Head of caudate nucleus (tissue), 42 donors: ENCODE data around the gene SMAGP.
A peak's percentile ranks its signal among the peaks of the same experiment; 100 is the strongest.
"Not testable (repeated sequence)": the region's sequence is repeated elsewhere in the genome, so short reads cannot be mapped to it uniquely, and the experiment has no call there.

Experiments used
- DNase-seq, 42 donors: peaks; one replicate each; pipeline versions ENCODE4 v3.0.0 to v3.0.0-alpha.2; 2020 to 2021; ENCODE audit warnings: mixed read lengths in 7 of 42
- intact Hi-C: fragments of 100-400 bp; cut with DNase I; formaldehyde crosslinking; loops from one replicate; pipeline ENCODE4 v1.15.0; 2022

The SMAGP gene

GRCh38 chr12:51269174-51270066 is 795 bp downstream of the SMAGP start:
- intact Hi-C loops, result no loop called here
- peak in 35 of 42 donors; percentile 4 to 64 (median 26) for DNase-seq

GRCh38 chr12:51265024-51265423 is 5.2 kb downstream of the SMAGP start:
- intact Hi-C loops, result no loop called here
- no peak for DNase-seq

GRCh38 chr12:51264297-51264696 is 5.9 kb downstream of the SMAGP start:
- intact Hi-C loops, result no loop called here
- no peak for DNase-seq

- no peak for DNase-seq
- intact Hi-C loops, result no loop called here
Measured at GRCh38 chr12:51263341-51263740, 6.9 kb downstream of the SMAGP start.

GRCh38 chr12:51262758-51263177 is 7.4 kb downstream of the SMAGP start:
- intact Hi-C loops, result no loop called here
- DNase-seq, result peak in 23 of 42 donors; percentile 15 to 67 (median 34)

- intact Hi-C loops, result not testable (repeated sequence)
Measured at GRCh38 chr12:51259600-51259999, 10.6 kb downstream of the SMAGP start.

GRCh38 chr12:51254536-51254935 is 15.7 kb downstream of the SMAGP start:
- intact Hi-C loops, result no loop called here
- DNase-seq, result no peak

More at GRCh38 chr12:51259600-51259999, 10.6 kb downstream of the SMAGP start:
- not testable (repeated sequence) for DNase-seq

- DNase-seq, result no peak
- intact Hi-C loops, result no loop called here
Measured at GRCh38 chr12:51253276-51253675, 16.9 kb downstream of the SMAGP start.

- intact Hi-C loops, result loop anchor here (10.0 kb wide), 1 partner anchor 97 kb away; the partner anchor contains the start of gene CELA1
- no peak for DNase-seq
Measured at GRCh38 chr12:51247523-51248206, 22.6 kb downstream of the SMAGP start.

GRCh38 chr12:51246254-51246853 is 23.9 kb downstream of the SMAGP start:
- intact Hi-C loops, result loop anchor here (10.0 kb wide), 1 partner anchor 98 kb away; the partner anchor contains the start of gene CELA1
- peak in 3 of 42 donors; percentile 8 to 27 (median 17) for DNase-seq

GRCh38 chr12:51245476-51246253 is 24.6 kb downstream of the SMAGP start:
- intact Hi-C loops, result loop anchor here (10.0 kb wide), 1 partner anchor 99 kb away; the partner anchor contains the start of gene CELA1
- DNase-seq, result no peak

GRCh38 chr12:51244269-51244668 is 25.9 kb downstream of the SMAGP start:
- DNase-seq, result no peak
- intact Hi-C loops, result loop anchor here (10.0 kb wide), 1 partner anchor 101 kb away; the partner anchor contains the start of gene CELA1

GRCh38 chr12:51242876-51243275 is 27.3 kb downstream of the SMAGP start:
- no peak for DNase-seq

GRCh38 chr12:51242120-51242519 is 28.1 kb downstream of the SMAGP start:
- intact Hi-C loops, result loop anchor here (10.0 kb wide), 1 partner anchor 103 kb away; the partner anchor contains the start of gene CELA1

More at GRCh38 chr12:51242876-51243275, 27.3 kb downstream of the SMAGP start:
- intact Hi-C loops, result loop anchor here (10.0 kb wide), 1 partner anchor 102 kb away; the partner anchor contains the start of gene CELA1

GRCh38 chr12:51240971-51241370 is 29.2 kb downstream of the SMAGP start:
- intact Hi-C loops, result loop anchor here (10.0 kb wide), 1 partner anchor 104 kb away; the partner anchor contains the start of gene CELA1
- DNase-seq, result no peak

More at GRCh38 chr12:51242120-51242519, 28.1 kb downstream of the SMAGP start:
- DNase-seq, result peak in 9 of 42 donors; percentile 13 to 46 (median 27)

GRCh38 chr12:51238510-51239334 is 31.5 kb downstream of the SMAGP start, which contains the start of gene DAZAP2:
TSS of gene DAZAP2 (plus strand) at chr12:51238826. CDS start at chr12:51238908, 82 bp downstream.
- intact Hi-C loops, result loop anchor here (10.0 kb wide), 1 partner anchor 154 kb away; the partner anchor contains the start of gene CSRNP2
- peak; percentile 91 to 98 (median 97) for DNase-seq

- DNase-seq, result peak in 1 of 42 donors; percentile 15
- intact Hi-C loops, result loop anchor here (10.0 kb wide), 1 partner anchor 153 kb away; the partner anchor contains the start of gene CSRNP2
Measured at GRCh38 chr12:51238037-51238509, 32.1 kb downstream of the SMAGP start.
